Measurements from ENCODE around the gene C7orf25.
"Not testable (repeated sequence)": the region's sequence is repeated elsewhere in the genome, so short reads cannot be mapped to it uniquely, and the experiment has no call there.

Gene C7orf25

GRCh38 chr7:42929449-42929848 is 17.6 kb upstream of the C7orf25 start:
- DNase-seq (ENCODE audit: low spot score), result no peak

GRCh38 chr7:42928754-42929153 is 16.9 kb upstream of the C7orf25 start:
- DNase-seq (ENCODE audit: low spot score), result no peak

- DNase-seq (ENCODE audit: low spot score), result no peak
Observed at GRCh38 chr7:42926204-42926603, 14.3 kb upstream of the C7orf25 start.

- no peak for DNase-seq (ENCODE audit: low spot score)
Observed at GRCh38 chr7:42925630-42926029, 13.8 kb upstream of the C7orf25 start.

GRCh38 chr7:42924223-42924838 is 12.5 kb upstream of the C7orf25 start:
- DNase-seq (ENCODE audit: low spot score), result no peak

- no peak for DNase-seq (ENCODE audit: low spot score)
Observed at GRCh38 chr7:42922017-42922753, 10.3 kb upstream of the C7orf25 start.

GRCh38 chr7:42915356-42915755 is 3.5 kb upstream of the C7orf25 start:
- no peak for DNase-seq (ENCODE audit: low spot score)

- no peak for DNase-seq (ENCODE audit: low spot score)
Observed at GRCh38 chr7:42914421-42915045, 2.7 kb upstream of the C7orf25 start.

GRCh38 chr7:42914009-42914408 is 2.1 kb upstream of the C7orf25 start:
- DNase-seq (ENCODE audit: low spot score), result no peak

GRCh38 chr7:42913591-42913990 is 1.7 kb upstream of the C7orf25 start:
- no peak for DNase-seq (ENCODE audit: low spot score)

GRCh38 chr7:42910306-42910705 is 1.6 kb downstream of the C7orf25 start:
- DNase-seq (ENCODE audit: low spot score), result no peak

- DNase-seq (ENCODE audit: low spot score), result no peak
Observed at GRCh38 chr7:42907316-42907715, 4.6 kb downstream of the C7orf25 start.

- DNase-seq (ENCODE audit: low spot score), result no peak
Observed at GRCh38 chr7:42906181-42906580, 5.7 kb downstream of the C7orf25 start.

GRCh38 chr7:42902331-42902730 is 9.5 kb downstream of the C7orf25 start:
- DNase-seq (ENCODE audit: low spot score), result no peak

GRCh38 chr7:42900842-42901241 is 11.0 kb downstream of the C7orf25 start:
- no peak for DNase-seq (ENCODE audit: low spot score)

- DNase-seq (ENCODE audit: low spot score), result no peak
Observed at GRCh38 chr7:42893346-42894240, 18.3 kb downstream of the C7orf25 start.

- no peak for DNase-seq (ENCODE audit: low spot score)
Observed at GRCh38 chr7:42886893-42887505, 24.9 kb downstream of the C7orf25 start.

GRCh38 chr7:42886129-42886528 is 25.7 kb downstream of the C7orf25 start:
- DNase-seq (ENCODE audit: low spot score), result peak; percentile 52

GRCh38 chr7:42885183-42885582 is 26.7 kb downstream of the C7orf25 start:
- DNase-seq (ENCODE audit: low spot score), result not testable (repeated sequence)

GRCh38 chr7:42883950-42884349 is 27.9 kb downstream of the C7orf25 start:
- DNase-seq (ENCODE audit: low spot score), result no peak

GRCh38 chr7:42880392-42880791 is 31.5 kb downstream of the C7orf25 start:
- no peak for DNase-seq (ENCODE audit: low spot score)

GRCh38 chr7:42878303-42878702 is 33.6 kb downstream of the C7orf25 start:
- no peak for DNase-seq (ENCODE audit: low spot score)

Data from SW480 (cell line).